GM18519 (cell line): ENCODE measurements around the gene CD69.

Experiments
- ATAC-seq: cut with Tn5 transposase; IDR thresholded peaks from one replicate; pipeline ENCODE4 v1.9.1; 2021; ENCODE audit warnings: mild to moderate bottlenecking, moderate library complexity; ENCODE audit not compliant: unreplicated experiment, low FRiP score

The CD69 gene

GRCh38 chr12:9782547-9783382 lies 22.1 kb upstream of the CD69 start:
- no peak for ATAC-seq

- ATAC-seq: no peak
These were observed 20.7 kb upstream of the CD69 start for GRCh38 chr12:9781360-9781759.

- no peak for ATAC-seq
These were observed 18.5 kb upstream of the CD69 start for GRCh38 chr12:9779209-9779608.

GRCh38 chr12:9776781-9777180 lies 16.1 kb upstream of the CD69 start:
- no peak for ATAC-seq

- no peak for ATAC-seq
These were observed 12.6 kb upstream of the CD69 start for GRCh38 chr12:9773216-9773877.

GRCh38 chr12:9763025-9763424 lies 2.3 kb upstream of the CD69 start:
- ATAC-seq: no peak

- no peak for ATAC-seq
These were observed 1.7 kb upstream of the CD69 start for GRCh38 chr12:9762369-9762768.

- no peak for ATAC-seq
These were observed 699 bp upstream of the CD69 start for GRCh38 chr12:9761419-9761781.

GRCh38 chr12:9760120-9760519 lies 581 bp downstream of the CD69 start:
- no peak for ATAC-seq

GRCh38 chr12:9759694-9760093 lies 1.0 kb downstream of the CD69 start:
- ATAC-seq: no peak

- ATAC-seq: no peak
These were observed 2.6 kb downstream of the CD69 start for GRCh38 chr12:9758119-9758518.

- no peak for ATAC-seq
These were observed 3.2 kb downstream of the CD69 start for GRCh38 chr12:9757433-9758025.

GRCh38 chr12:9756706-9757105 lies 4.0 kb downstream of the CD69 start:
- no peak for ATAC-seq

GRCh38 chr12:9756170-9756569 lies 4.5 kb downstream of the CD69 start:
- no peak for ATAC-seq

GRCh38 chr12:9755567-9755966 lies 5.1 kb downstream of the CD69 start:
- no peak for ATAC-seq

- ATAC-seq: no peak
These were observed 5.7 kb downstream of the CD69 start for GRCh38 chr12:9755035-9755434.

- ATAC-seq: no peak
These were observed 6.4 kb downstream of the CD69 start for GRCh38 chr12:9754099-9754927.

GRCh38 chr12:9753498-9753897 lies 7.2 kb downstream of the CD69 start:
- ATAC-seq: no peak

- no peak for ATAC-seq
These were observed 7.6 kb downstream of the CD69 start for GRCh38 chr12:9753073-9753472.

- no peak for ATAC-seq
These were observed 8.4 kb downstream of the CD69 start for GRCh38 chr12:9752145-9752933.
